Progenitor cell of endocrine pancreas (in vitro differentiated cells): Measurements from ENCODE around the gene ZNF783. TPM values are rescaled to one million over a fixed set of nuclear protein-coding genes. Genes with fewer than 3 reads are reported as not detected.
"Not testable (repeated sequence)": the region's sequence is repeated elsewhere in the genome, so short reads cannot be mapped to it uniquely, and the experiment has no call there.

Experiments used
- DNase-seq: peaks from one replicate; pipeline ENCODE4 v3.0.0; 2021; ENCODE audit warnings: low spot score; ENCODE audit not compliant: unreplicated experiment
- H3K27ac Mint-ChIP-seq: 2 replicates; pipeline ENCODE4 v1.8.0; 2021; ENCODE audit warnings: mild to moderate bottlenecking, moderate library complexity, mixed read lengths
- H3K27me3 Mint-ChIP-seq: 2 replicates; pipeline ENCODE4 v1.8.0; 2021; ENCODE audit warnings: mixed read lengths
- H3K36me3 Mint-ChIP-seq: 2 replicates; pipeline ENCODE4 v1.8.0; 2022; ENCODE audit warnings: mixed read lengths; ENCODE audit not compliant: insufficient read depth
- H3K4me1 Mint-ChIP-seq: 2 replicates; pipeline ENCODE4 v1.8.0; 2021; ENCODE audit warnings: low read depth, mixed read lengths
- H3K4me3 Mint-ChIP-seq: 2 replicates; pipeline ENCODE4 v1.8.0; 2021; ENCODE audit warnings: low read depth, mild to moderate bottlenecking, moderate library complexity, mixed read lengths
- H3K9me3 Mint-ChIP-seq: 2 replicates; pipeline ENCODE4 v1.8.0; 2021; ENCODE audit warnings: low read depth, mixed read lengths
- total RNA-seq: library from RNA; stranded (reverse); gene quantifications from 2 replicates; pipeline ENCODE4 v1.2.1, GENCODE V29; 2021
- TF ChIP-seq, protein P1 (sequence below): fragments of 200-600 bp; sonication (generic); IDR thresholded peaks from one replicate; pipeline ENCODE4 v1.5.0; 2021; ENCODE audit warnings: antibody characterized with exemption, mild to moderate bottlenecking; ENCODE audit not compliant: unreplicated experiment

The ZNF783 gene
- total RNA-seq, 1 donor from 2014 or later = 18.5 TPM

DNA sequence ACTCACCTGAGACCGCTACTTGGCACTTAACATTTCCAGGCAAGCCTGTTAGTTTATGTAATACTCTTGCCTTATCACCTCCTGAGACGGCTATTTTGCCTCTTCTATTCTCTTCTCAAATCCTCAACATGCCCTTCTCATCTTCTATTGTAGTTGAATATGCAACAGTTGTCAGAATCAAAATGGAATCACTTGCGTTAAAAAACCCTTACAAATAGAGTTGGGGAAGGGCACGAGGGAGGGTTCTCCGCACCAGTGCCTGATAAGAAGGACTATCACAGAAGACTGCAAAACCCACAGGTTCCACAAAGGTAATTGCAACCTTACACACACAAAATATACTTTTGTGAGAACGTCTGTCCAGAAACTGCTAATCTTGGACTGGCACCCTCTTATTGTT is 57.4 kb downstream of the ZNF783 start:
- Mint-ChIP-seq H3K4me1 (peaks cover 9% of the 10 kb centered on the region), H3K27ac (no peak overlapping the region), H3K4me3 (no peak overlapping the region), H3K27me3 (peaks cover 6% of the 10 kb centered on the region), H3K36me3 (no peaks in the 10 kb centered on the region), H3K9me3 (peaks cover 21% of the 10 kb centered on the region)
- DNase-seq = no peak
- TF ChIP-seq, protein P1, sequence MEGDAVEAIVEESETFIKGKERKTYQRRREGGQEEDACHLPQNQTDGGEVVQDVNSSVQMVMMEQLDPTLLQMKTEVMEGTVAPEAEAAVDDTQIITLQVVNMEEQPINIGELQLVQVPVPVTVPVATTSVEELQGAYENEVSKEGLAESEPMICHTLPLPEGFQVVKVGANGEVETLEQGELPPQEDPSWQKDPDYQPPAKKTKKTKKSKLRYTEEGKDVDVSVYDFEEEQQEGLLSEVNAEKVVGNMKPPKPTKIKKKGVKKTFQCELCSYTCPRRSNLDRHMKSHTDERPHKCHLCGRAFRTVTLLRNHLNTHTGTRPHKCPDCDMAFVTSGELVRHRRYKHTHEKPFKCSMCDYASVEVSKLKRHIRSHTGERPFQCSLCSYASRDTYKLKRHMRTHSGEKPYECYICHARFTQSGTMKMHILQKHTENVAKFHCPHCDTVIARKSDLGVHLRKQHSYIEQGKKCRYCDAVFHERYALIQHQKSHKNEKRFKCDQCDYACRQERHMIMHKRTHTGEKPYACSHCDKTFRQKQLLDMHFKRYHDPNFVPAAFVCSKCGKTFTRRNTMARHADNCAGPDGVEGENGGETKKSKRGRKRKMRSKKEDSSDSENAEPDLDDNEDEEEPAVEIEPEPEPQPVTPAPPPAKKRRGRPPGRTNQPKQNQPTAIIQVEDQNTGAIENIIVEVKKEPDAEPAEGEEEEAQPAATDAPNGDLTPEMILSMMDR = no peak

DNA sequence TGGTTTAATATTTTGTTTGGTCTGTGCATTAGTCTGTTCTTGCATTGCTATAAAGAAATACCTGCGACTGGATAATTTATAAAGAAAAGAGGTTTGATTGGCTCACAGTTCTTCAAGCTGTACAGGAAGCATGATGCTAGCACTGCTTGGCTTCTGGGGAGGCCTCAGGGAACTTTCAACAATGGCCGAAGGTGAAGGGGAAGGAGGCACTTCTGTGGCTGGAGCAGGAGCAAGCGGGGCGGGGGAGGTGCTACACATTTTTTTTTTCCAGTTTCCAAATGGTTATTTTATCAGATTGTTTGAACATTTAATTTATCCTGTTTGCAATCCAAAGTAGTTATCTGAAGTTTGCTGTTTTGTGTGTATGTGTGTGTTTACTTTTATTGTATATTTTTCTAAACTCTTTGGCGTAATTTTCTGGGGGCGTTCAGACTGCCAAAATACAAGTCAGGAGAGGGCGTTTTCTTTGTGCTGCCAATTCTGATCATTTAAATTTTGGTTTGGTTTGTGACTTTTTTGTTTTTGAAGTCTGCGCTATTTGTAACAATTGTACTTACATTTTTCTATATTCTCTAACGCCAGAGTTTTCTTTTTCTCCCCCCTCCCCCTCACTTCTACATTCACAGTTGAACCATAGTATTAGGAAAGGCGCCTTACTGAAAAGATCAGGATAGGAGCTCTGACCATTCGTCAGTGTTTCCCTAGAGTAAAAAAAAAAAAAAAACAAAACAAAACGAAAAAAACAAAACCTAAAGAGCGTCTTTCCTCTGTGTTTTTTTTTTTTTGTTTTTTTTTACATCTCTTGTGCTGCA is 58.5 kb downstream of the ZNF783 start:
- H3K4me1 Mint-ChIP-seq = peaks cover 9% of the 10 kb centered on the region
- H3K4me3 Mint-ChIP-seq = no peak overlapping the region
- no peak overlapping the region for H3K27ac Mint-ChIP-seq

DNA sequence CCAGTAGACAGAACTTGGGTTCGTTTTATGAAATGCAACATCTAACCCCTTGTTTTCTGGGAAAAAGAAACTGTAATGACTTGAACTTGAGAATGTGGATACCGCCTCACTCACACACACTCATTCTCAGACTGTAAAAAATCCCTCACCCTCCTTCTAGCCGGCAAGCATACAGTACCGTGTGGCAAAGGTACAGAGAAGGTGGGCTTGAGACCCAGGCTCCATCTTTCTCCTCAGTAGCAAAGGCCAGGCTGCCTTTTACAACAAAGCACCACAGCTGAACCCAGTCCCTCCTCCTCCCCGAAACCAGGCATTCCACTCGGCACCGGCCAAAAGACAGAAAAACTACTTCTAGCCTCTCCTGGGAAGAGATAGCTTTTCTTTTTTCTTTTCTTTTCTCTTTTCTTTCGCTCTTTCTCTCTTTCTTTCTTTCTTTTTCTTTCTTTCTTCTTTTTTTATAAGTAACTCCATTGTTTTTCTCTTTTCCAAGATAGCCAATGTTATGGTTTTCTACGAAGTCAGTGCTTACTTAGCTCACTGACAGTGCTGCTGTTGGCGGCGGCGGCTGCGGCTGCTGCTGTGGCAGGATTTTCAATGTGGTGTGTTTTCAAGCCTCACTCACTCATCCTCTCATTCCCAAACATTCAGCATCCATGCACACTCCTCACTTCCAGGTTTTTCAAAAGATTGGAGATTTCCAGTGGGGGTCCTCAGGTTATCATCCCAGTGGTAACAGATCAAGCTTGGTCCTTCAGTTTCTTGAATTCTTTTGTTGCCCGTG is 59.3 kb downstream of the ZNF783 start:
- DNase-seq, H3K4me1 Mint-ChIP-seq, H3K36me3 Mint-ChIP-seq, H3K27me3 Mint-ChIP-seq, H3K4me3 Mint-ChIP-seq: not testable (repeated sequence)
- Mint-ChIP-seq H3K27ac (peak overlapping the region; percentile 23), H3K9me3 (peaks cover 23% of the 10 kb centered on the region)

More for the DNA sequence above, 58.5 kb downstream of the ZNF783 start:
- peaks cover 6% of the 10 kb centered on the region for H3K27me3 Mint-ChIP-seq
- H3K36me3 Mint-ChIP-seq = no peaks in the 10 kb centered on the region
- TF ChIP-seq, protein P1 = no peak
- no peak for DNase-seq
- peaks cover 23% of the 10 kb centered on the region for H3K9me3 Mint-ChIP-seq

DNA sequence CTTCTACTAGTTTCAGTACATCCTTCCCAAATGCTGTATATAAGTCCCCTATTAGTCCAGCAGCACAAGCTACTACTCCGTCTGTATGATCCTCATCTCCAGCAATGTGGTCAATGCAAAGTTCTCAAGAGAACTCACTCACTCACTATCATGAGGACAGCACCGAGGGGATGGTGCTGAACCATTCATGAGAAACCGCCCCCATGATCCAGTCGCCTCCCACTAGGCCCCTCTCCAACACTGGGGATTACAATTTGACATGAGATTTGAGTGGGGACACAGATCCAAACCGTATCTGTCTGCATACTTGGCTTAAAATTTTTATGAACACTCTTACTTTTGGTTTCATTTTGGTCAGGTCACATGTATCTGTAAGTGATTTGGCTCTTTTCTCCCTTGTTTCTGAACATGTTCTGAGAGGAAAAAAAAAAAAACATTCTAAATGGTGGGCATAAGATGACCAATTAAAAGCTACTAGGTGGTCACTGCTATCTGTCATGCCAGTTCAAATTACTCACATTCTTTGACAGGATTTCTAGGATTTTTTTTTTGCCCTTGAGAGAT is 60.1 kb downstream of the ZNF783 start:
- H3K27ac Mint-ChIP-seq = no peak overlapping the region
- no peak overlapping the region for H3K4me3 Mint-ChIP-seq
- H3K4me1 Mint-ChIP-seq = peaks cover 9% of the 10 kb centered on the region
- H3K27me3 Mint-ChIP-seq = peaks cover 3% of the 10 kb centered on the region
- H3K9me3 Mint-ChIP-seq = peaks cover 17% of the 10 kb centered on the region
- DNase-seq = no peak
- no peaks in the 10 kb centered on the region for H3K36me3 Mint-ChIP-seq
- TF ChIP-seq, protein P1 = no peak

DNA sequence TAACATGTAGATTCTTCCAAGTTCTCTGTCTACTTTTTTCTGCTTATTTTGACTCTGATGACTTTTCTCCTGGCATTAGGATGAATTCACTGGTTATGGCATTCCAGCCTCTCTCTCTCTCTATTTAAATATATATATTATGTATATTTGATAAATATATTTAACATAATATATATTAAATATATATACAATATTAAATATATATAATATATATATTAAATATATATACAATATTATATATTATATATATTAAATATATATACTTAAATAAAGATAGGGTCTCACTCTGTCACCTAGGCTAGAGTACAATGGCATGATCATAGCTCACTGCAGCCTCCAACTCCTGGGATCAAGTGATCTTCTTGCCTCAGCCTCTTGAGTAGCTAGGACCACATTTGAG is 60.7 kb downstream of the ZNF783 start:
- TF ChIP-seq, protein P1 = no peak
- no peak for DNase-seq
- peaks cover 3% of the 10 kb centered on the region for H3K27me3 Mint-ChIP-seq
- peaks cover 9% of the 10 kb centered on the region for H3K4me1 Mint-ChIP-seq
- no peak overlapping the region for H3K4me3 Mint-ChIP-seq
- peaks cover 11% of the 10 kb centered on the region for H3K9me3 Mint-ChIP-seq
- H3K27ac Mint-ChIP-seq = no peak overlapping the region
- H3K36me3 Mint-ChIP-seq = no peaks in the 10 kb centered on the region
